Activated CD8-positive, alpha-beta T cell treated with anti-CD3 and anti-CD28 coated beads for 36 hours (primary cell): ENCODE results near the gene CCDC12. TPM values are rescaled to one million over a fixed set of nuclear protein-coding genes. Genes with fewer than 3 reads are reported as not detected.

ENCODE experiments used
- ATAC-seq: fragments of 200-7000 bp; cut with Tn5 transposase; one replicate; pipeline ENCODE4 v1.10.0; 2021; ENCODE audit warnings: mild to moderate bottlenecking, moderate library complexity
- CTCF ChIA-PET: fragments of 350-600 bp; sonication (Branson Sonifier 250); formaldehyde crosslinking; loops from one replicate; lab custom pipeline; 2021; ENCODE audit warnings: antibody characterized with exemption; lab: Charles Lee
- POLR2A ChIA-PET: fragments of 350-600 bp; sonication (Branson Sonifier 250); formaldehyde crosslinking; loops from one replicate; lab custom pipeline; 2021; ENCODE audit warnings: antibody characterized with exemption; lab: Charles Lee
- DNase-seq: peaks from one replicate; pipeline ENCODE4 v3.0.0-alpha.2; 2020
- H3K27ac Mint-ChIP-seq: one replicate; pipeline ENCODE4 v1.8.0; 2021; ENCODE audit warnings: mild to moderate bottlenecking, mixed read lengths
- H3K27me3 Mint-ChIP-seq: one replicate; pipeline ENCODE4 v1.8.0; 2021; ENCODE audit warnings: mixed read lengths
- H3K36me3 Mint-ChIP-seq: one replicate; pipeline ENCODE4 v1.8.0; 2021; ENCODE audit warnings: low read depth, mixed read lengths
- H3K4me1 Mint-ChIP-seq: one replicate; pipeline ENCODE4 v1.8.0; 2021; ENCODE audit warnings: low read depth, mixed read lengths
- H3K4me3 Mint-ChIP-seq: one replicate; pipeline ENCODE4 v1.8.0; 2021; ENCODE audit warnings: mild to moderate bottlenecking, moderate library complexity, mixed read lengths
- H3K9me3 Mint-ChIP-seq: one replicate; pipeline ENCODE4 v1.8.0; 2021; ENCODE audit warnings: mixed read lengths
- CTCF ChIP-seq: fragments of 200-600 bp; IDR thresholded peaks from one replicate; pipeline ENCODE4 v1.8.0; 2022; ENCODE audit warnings: antibody characterized with exemption, mild to moderate bottlenecking
- intact Hi-C: fragments of 100-400 bp; cut with micrococcal nuclease; formaldehyde crosslinking; loops from one replicate; pipeline ENCODE4 v1.10.0; 2022
- total RNA-seq, 2 experiments: library from RNA; stranded (reverse); gene quantifications; one replicate each; pipeline ENCODE4 v1.2.3, GENCODE V29; 2021

Gene CCDC12
- total RNA-seq, 2 experiments from 2014 or later = 51.2 to 51.6 TPM

GRCh38 chr3:47009225-47010110, 32.9 kb upstream of the CCDC12 start:
- intact Hi-C loops = no loop called here
- ChIA-PET POLR2A (interaction anchor here (0.6 to 1.7 kb wide), 12 partner anchors 8 to 88 kb away, joined by 3 to 11 read pairs (median 4); partner anchors contain the start of gene NBEAL2), CTCF (interaction anchor here (1.1 to 1.3 kb wide), 2 partner anchors 12 to 73 kb away, joined by 3 to 5 read pairs; no protein-coding TSS in a partner anchor)
- peak overlapping the region; percentile 85 for H3K27ac Mint-ChIP-seq
- peaks cover 5% of the 10 kb centered on the region for H3K4me1 Mint-ChIP-seq
- DNase-seq (peak; percentile 89), ATAC-seq (peak; percentile 97)
- no peaks in the 10 kb centered on the region for H3K27me3 Mint-ChIP-seq
- no peak for TF ChIP-seq CTCF
- H3K9me3 Mint-ChIP-seq = no peaks in the 10 kb centered on the region
- peak overlapping the region; percentile 68 for H3K4me3 Mint-ChIP-seq
- peaks cover 4% of the 10 kb centered on the region for H3K36me3 Mint-ChIP-seq

DNA sequence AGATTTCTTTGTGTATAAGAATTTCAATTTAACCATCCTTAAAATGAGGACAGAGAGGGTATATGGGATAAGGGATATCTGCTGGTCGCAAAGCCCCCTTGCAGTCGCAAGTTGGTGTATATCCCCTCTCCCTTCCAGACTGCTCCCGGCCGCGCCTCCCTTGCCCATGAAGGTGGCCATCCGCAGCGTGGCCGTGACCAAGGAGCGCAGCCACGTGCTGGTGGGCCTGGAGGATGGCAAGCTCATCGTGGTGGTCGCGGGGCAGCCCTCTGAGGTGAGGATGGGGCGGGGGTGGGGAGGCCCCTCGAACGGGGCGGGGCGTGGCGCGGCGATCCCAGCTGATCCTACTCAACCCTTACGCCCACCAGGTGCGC, 32.3 kb upstream of the CCDC12 start:
- Mint-ChIP-seq H3K27ac (peak overlapping the region; percentile 64), H3K27me3 (no peaks in the 10 kb centered on the region), H3K4me1 (peaks cover 5% of the 10 kb centered on the region), H3K4me3 (peak overlapping the region; percentile 35), H3K36me3 (peaks cover 7% of the 10 kb centered on the region), H3K9me3 (no peaks in the 10 kb centered on the region)
- no peak for ATAC-seq
- DNase-seq = no peak
- CTCF ChIA-PET = interaction anchor here (1.1 to 1.3 kb wide), 2 partner anchors 11 to 73 kb away, joined by 3 to 5 read pairs; no protein-coding TSS in a partner anchor
- no peak for TF ChIP-seq CTCF
- intact Hi-C loops = no loop called here
- POLR2A ChIA-PET = interaction anchor here (0.8 to 1.7 kb wide), 7 partner anchors 9 to 78 kb away, joined by 3 to 11 read pairs (median 4); partner anchors contain the start of gene NBEAL2

- ChIA-PET CTCF (interaction anchor here (1.3 to 1.8 kb wide), 2 partner anchors 11 kb away, joined by 4 to 5 read pairs; no protein-coding TSS in a partner anchor), POLR2A (interaction anchor here (0.7 to 3.4 kb wide), 8 partner anchors 9 to 77 kb away, joined by 3 to 20 read pairs (median 6); partner anchors contain the start of gene NBEAL2)
- peaks cover 11% of the 10 kb centered on the region for H3K36me3 Mint-ChIP-seq
- intact Hi-C loops = no loop called here
- H3K4me3 Mint-ChIP-seq = peak overlapping the region; percentile 35
- TF ChIP-seq CTCF = no peak
- H3K27me3 Mint-ChIP-seq = no peaks in the 10 kb centered on the region
- no peaks in the 10 kb centered on the region for H3K9me3 Mint-ChIP-seq
- peak overlapping the region; percentile 64 for H3K27ac Mint-ChIP-seq
- ATAC-seq (no peak), DNase-seq (no peak)
- peaks cover 5% of the 10 kb centered on the region for H3K4me1 Mint-ChIP-seq
Measured at GRCh38 chr3:47008234-47008796, 31.8 kb upstream of the CCDC12 start.

DNA sequence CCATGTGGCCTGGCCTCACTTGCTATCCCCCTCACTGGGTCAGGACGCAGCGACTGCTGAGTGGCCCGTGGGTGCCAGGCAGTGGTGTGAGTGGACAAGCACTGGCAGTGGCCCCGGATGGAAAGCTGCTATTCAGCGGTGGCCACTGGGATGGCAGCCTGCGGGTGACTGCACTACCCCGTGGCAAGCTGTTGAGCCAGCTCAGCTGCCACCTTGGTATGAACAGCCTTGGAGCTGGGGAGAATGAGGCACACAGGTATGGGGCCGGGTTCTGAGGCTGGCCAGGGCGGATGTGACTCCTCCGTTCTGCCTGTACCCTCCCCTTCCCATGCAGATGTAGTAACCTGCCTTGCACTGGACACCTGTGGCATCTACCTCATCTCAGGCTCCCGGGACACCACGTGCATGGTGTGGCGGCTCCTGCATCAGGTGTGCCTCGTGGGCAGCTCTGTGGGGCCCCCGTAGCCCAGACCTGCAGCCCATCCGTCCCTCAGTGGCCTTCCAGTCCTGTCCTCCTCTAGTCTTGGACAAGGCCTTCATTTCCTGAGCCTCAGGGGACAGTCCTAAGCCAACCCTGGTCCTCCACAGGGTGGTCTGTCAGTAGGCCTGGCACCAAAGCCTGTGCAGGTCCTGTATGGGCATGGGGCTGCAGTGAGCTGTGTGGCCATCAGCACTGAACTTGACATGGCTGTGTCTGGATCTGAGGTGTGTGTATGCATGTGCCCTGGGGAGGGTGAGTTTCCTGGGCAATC, 31.1 kb upstream of the CCDC12 start:
- DNase-seq (no peak), ATAC-seq (no peak)
- peaks cover 11% of the 10 kb centered on the region for H3K36me3 Mint-ChIP-seq
- ChIA-PET CTCF (interaction anchor here (1.4 to 1.8 kb wide), 2 partner anchors 9 to 10 kb away, joined by 3 to 4 read pairs; no protein-coding TSS in a partner anchor), POLR2A (interaction anchor here (0.7 to 3.4 kb wide), 5 partner anchors 9 to 60 kb away, joined by 4 to 20 read pairs (median 5); no protein-coding TSS in a partner anchor)
- H3K9me3 Mint-ChIP-seq = no peaks in the 10 kb centered on the region
- no peaks in the 10 kb centered on the region for H3K27me3 Mint-ChIP-seq
- no peak for TF ChIP-seq CTCF
- peaks cover 5% of the 10 kb centered on the region for H3K4me1 Mint-ChIP-seq
- intact Hi-C loops = no loop called here
- no peak overlapping the region for H3K4me3 Mint-ChIP-seq
- H3K27ac Mint-ChIP-seq = no peak overlapping the region
